SK-N-MC (cell line): ENCODE data around the gene CDC42SE2.

ENCODE experiments used
- EZH2 ChIP-seq: fragments of 200-600 bp; sonication (generic); IDR thresholded peaks from one replicate; pipeline ENCODE4 v1.6.1; 2017; ENCODE audit warnings: antibody characterized with exemption
- POLR2AphosphoS5 ChIP-seq: IDR thresholded peaks from 2 replicates; pipeline ENCODE4 v1.6.1; 2012; ENCODE audit warnings: mild to moderate bottlenecking, low read depth, low read length, borderline replicate concordance

DNA sequence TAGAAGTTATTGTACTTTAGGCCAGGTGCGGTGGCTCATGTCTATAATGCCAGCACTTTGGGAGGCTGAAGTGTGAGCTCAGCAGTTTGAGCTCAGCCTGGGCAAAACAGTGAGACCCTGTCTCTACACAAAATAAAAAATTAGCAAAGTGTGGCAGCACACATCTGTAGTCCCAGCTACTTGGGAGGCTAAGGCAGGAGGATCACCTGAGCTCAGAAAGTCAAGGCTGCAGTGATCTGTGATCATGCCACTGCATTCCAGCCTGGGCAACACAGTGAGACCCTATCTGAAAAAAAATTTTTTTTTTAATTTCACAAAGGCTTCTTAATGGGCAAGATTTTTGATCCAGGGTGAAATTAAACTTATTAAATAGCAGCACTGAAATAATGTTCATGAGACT is 92.8 kb downstream of the CDC42SE2 start:
- TF ChIP-seq EZH2 (no peak), POLR2AphosphoS5 (no peak)
